ENCODE measurements around the gene VSTM2B.
"Not testable (repeated sequence)": the region's sequence is repeated elsewhere in the genome, so short reads cannot be mapped to it uniquely, and the experiment has no call there.

- not testable (repeated sequence) for TF ChIP-seq CTCF (IDR thresholded peaks at IDR 0.05; ENCODE audit: poor library complexity); EZH2phosphoT487 (IDR thresholded peaks at IDR 0.05; ENCODE audit: low read depth, severe bottlenecking, unreplicated experiment); EZH2 (IDR thresholded peaks at IDR 0.05; ENCODE audit: borderline replicate concordance)
These were observed 33.3 kb downstream of the VSTM2B start for GRCh38 chr19:29559110-29559509.
